HepG2 (cell line): ENCODE data around the gene CLDN4. TPM values are rescaled to one million over a fixed set of nuclear protein-coding genes. Genes with fewer than 3 reads are reported as not detected.

ENCODE experiments used
- polyA plus RNA-seq, 8 experiments: library from polyadenylated mRNA; depleted of rRNA in 3 of 8; stranded (reverse) in 7 of 8; unstranded in 1 of 8; fragments of >200 nt; fragmentation: Illumina TruSeq in 4 of 8; extraction: Trizol in 4 of 8; gene quantifications; 2 replicates each; pipeline versions ENCODE4 v1.2.1 to v1.2.3, GENCODE V29; 2011 to 2016; ENCODE audit warnings: low read depth in 4 of 8, missing spikeins in 1 of 8, mixed read lengths in 1 of 8; ENCODE audit not compliant: insufficient read depth in 1 of 8
- total RNA-seq, 5 experiments: library from RNA; depleted of rRNA; stranded (reverse); fragments of >200 nt; fragmentation: Illumina TruSeq; extraction: Trizol; gene quantifications; 2 replicates each; pipeline ENCODE4 v1.2.3, GENCODE V29; 2016; ENCODE audit warnings: low read depth in 1 of 5

CLDN4 gene
- total and polyA plus RNA-seq, 2 of the 13 experiments (the other 11 are each of a cell fraction or from before 2014, with no cell fraction given) = 28.2 to 35.7 TPM

Other genes starting within 250 kb of the CLDN4 start
- 17.2 and 51.6 TPM in 2 replicates for gene MLXIPL, start 206.5 kb upstream of the CLDN4 start, total RNA-seq (2016; rRNA removed; fragmentation: Illumina TruSeq; extraction: Trizol)
- 60.1 and 66.2 TPM in 2 replicates for gene MLXIPL, start 206.5 kb upstream of the CLDN4 start, polyA plus RNA-seq (2011; rRNA removed)
- 4.9 and 6.3 TPM in 2 replicates for gene VPS37D, start 163.2 kb upstream of the CLDN4 start, total RNA-seq (2016; rRNA removed; fragmentation: Illumina TruSeq; extraction: Trizol)
- 3.8 and 5.7 TPM in 2 replicates for gene VPS37D, start 163.2 kb upstream of the CLDN4 start, polyA plus RNA-seq (2011; rRNA removed)
- 3.0 and 3.3 TPM in 2 replicates for gene DNAJC30, start 147.5 kb upstream of the CLDN4 start, total RNA-seq (2016; rRNA removed; fragmentation: Illumina TruSeq; extraction: Trizol)
- 3.5 and 3.8 TPM in 2 replicates for gene DNAJC30, start 147.5 kb upstream of the CLDN4 start, polyA plus RNA-seq (2011; rRNA removed)
- 37.5 and 47.5 TPM in 2 replicates for gene BUD23, start 147.4 kb upstream of the CLDN4 start, total RNA-seq (2016; rRNA removed; fragmentation: Illumina TruSeq; extraction: Trizol)
- 50.3 and 54.5 TPM in 2 replicates for gene BUD23, start 147.4 kb upstream of the CLDN4 start, polyA plus RNA-seq (2011; rRNA removed)
- 2.9 and 6.1 TPM in 2 replicates for gene STX1A, start 111.3 kb upstream of the CLDN4 start, total RNA-seq (2016; rRNA removed; fragmentation: Illumina TruSeq; extraction: Trizol)
- gene STX1A, start 111.3 kb upstream of the CLDN4 start, polyA plus RNA-seq (2011; rRNA removed) = 12.2 and 14.8 TPM in 2 replicates
- 6.4 and 7.0 TPM in 2 replicates for gene ABHD11, start 92.2 kb upstream of the CLDN4 start, total RNA-seq (2016; rRNA removed; fragmentation: Illumina TruSeq; extraction: Trizol)
- 7.1 and 8.1 TPM in 2 replicates for gene ABHD11, start 92.2 kb upstream of the CLDN4 start, polyA plus RNA-seq (2011; rRNA removed)
- gene CLDN3, start 60.7 kb upstream of the CLDN4 start, total RNA-seq (2016; rRNA removed; fragmentation: Illumina TruSeq; extraction: Trizol) = 0.31 TPM in 1 of 2 replicates, not detected in the other
- 0.51 and 0.59 TPM in 2 replicates for gene CLDN3, start 60.7 kb upstream of the CLDN4 start, polyA plus RNA-seq (2011; rRNA removed)
- gene METTL27, start 11.5 kb downstream of the CLDN4 start, total RNA-seq (2016; rRNA removed; fragmentation: Illumina TruSeq; extraction: Trizol) = 1.2 and 2.0 TPM in 2 replicates
- 3.0 and 3.6 TPM in 2 replicates for gene METTL27, start 11.5 kb downstream of the CLDN4 start, polyA plus RNA-seq (2011; rRNA removed)
- not detected in 2 replicates for gene TMEM270, start 30.2 kb downstream of the CLDN4 start, total RNA-seq (2016; rRNA removed; fragmentation: Illumina TruSeq; extraction: Trizol)
- not detected in 2 replicates for gene TMEM270, start 30.2 kb downstream of the CLDN4 start, polyA plus RNA-seq (2011; rRNA removed)
- 0.08 and 0.15 TPM in 2 replicates for gene ELN, start 197.2 kb downstream of the CLDN4 start, total RNA-seq (2016; rRNA removed; fragmentation: Illumina TruSeq; extraction: Trizol)
- gene ELN, start 197.2 kb downstream of the CLDN4 start, polyA plus RNA-seq (2011; rRNA removed) = 0.37 and 0.46 TPM in 2 replicates